HepG2 (cell line): ENCODE results near the gene FAH. TPM values are rescaled to one million over a fixed set of nuclear protein-coding genes. Genes with fewer than 3 reads are reported as not detected.

Experiments used
- BORCS8-MEF2B ChIP-seq: sonication (generic); formaldehyde crosslinking; IDR thresholded peaks from 2 replicates; pipeline ENCODE4 v1.8.0; 2022; ENCODE audit warnings: mild to moderate bottlenecking, missing genetic modification reagents
- ELF4 ChIP-seq: sonication (generic); formaldehyde crosslinking; IDR thresholded peaks from 2 replicates; pipeline ENCODE4 v1.5.0; 2020; ENCODE audit warnings: missing genetic modification reagents, mild to moderate bottlenecking, moderate library complexity, borderline replicate concordance
- HNF1B ChIP-seq: sonication (generic); formaldehyde crosslinking; IDR thresholded peaks from 2 replicates; pipeline ENCODE4 v1.5.1; 2020; ENCODE audit warnings: mild to moderate bottlenecking, moderate library complexity, missing genetic modification reagents
- HNRNPUL1 ChIP-seq: fragments of 200-400 bp; formaldehyde crosslinking; IDR thresholded peaks from 2 replicates; pipeline ENCODE4 v1.6.1; 2017; ENCODE audit warnings: low read depth, mild to moderate bottlenecking, low read length, moderate library complexity
- HOMEZ ChIP-seq: IDR thresholded peaks from 2 replicates; pipeline ENCODE4 v1.6.1; 2016; ENCODE audit warnings: low read depth
- KAT7 ChIP-seq: IDR thresholded peaks from 2 replicates; pipeline ENCODE4 v1.6.1; 2018; ENCODE audit warnings: borderline replicate concordance, missing compliant biosample characterization
- KDM3A ChIP-seq: IDR thresholded peaks from 2 replicates; pipeline ENCODE4 v1.6.1; 2018; ENCODE audit warnings: low read depth, missing compliant biosample characterization
- NFKB2 ChIP-seq: sonication (generic); formaldehyde crosslinking; IDR thresholded peaks from 2 replicates; pipeline ENCODE4 v1.4.0; 2020; ENCODE audit warnings: missing genetic modification reagents, borderline replicate concordance
- PPARG ChIP-seq: conservative IDR thresholded peaks from 2 replicates; pipeline ENCODE4 v1.6.1; 2016; ENCODE audit warnings: missing biosample characterization, missing genetic modification reagents
- SRSF4 ChIP-seq: fragments of 200-400 bp; formaldehyde crosslinking; IDR thresholded peaks from one replicate; pipeline ENCODE4 v1.6.1; 2018; ENCODE audit warnings: mild to moderate bottlenecking, low read depth, low read length, moderate library complexity; ENCODE audit not compliant: poor library complexity, severe bottlenecking
- ZNF460 ChIP-seq: sonication (generic); formaldehyde crosslinking; IDR thresholded peaks from 2 replicates; pipeline ENCODE4 v1.5.1; 2020; ENCODE audit warnings: missing genetic modification reagents, mild to moderate bottlenecking, borderline replicate concordance
- ZNF574 ChIP-seq: sonication (generic); formaldehyde crosslinking; IDR thresholded peaks from 2 replicates; pipeline ENCODE4 v1.4.0; 2020; ENCODE audit warnings: missing genetic modification reagents
- ZNF672 ChIP-seq: sonication (generic); formaldehyde crosslinking; IDR thresholded peaks from 2 replicates; pipeline ENCODE4 v1.8.1; 2022; ENCODE audit warnings: missing genetic modification reagents
- ZNF792 ChIP-seq: IDR thresholded peaks from 2 replicates; pipeline ENCODE4 v1.6.1; 2016
- polyA plus RNA-seq, 8 experiments: library from polyadenylated mRNA; depleted of rRNA in 3 of 8; stranded (reverse) in 7 of 8; unstranded in 1 of 8; fragments of >200 nt; fragmentation: Illumina TruSeq in 4 of 8; extraction: Trizol in 4 of 8; gene quantifications; 2 replicates each; pipeline versions ENCODE4 v1.2.1 to v1.2.3, GENCODE V29; 2011 to 2016; ENCODE audit warnings: low read depth in 4 of 8, missing spikeins in 1 of 8, mixed read lengths in 1 of 8; ENCODE audit not compliant: insufficient read depth in 1 of 8
- total RNA-seq, 5 experiments: library from RNA; depleted of rRNA; stranded (reverse); fragments of >200 nt; fragmentation: Illumina TruSeq; extraction: Trizol; gene quantifications; 2 replicates each; pipeline ENCODE4 v1.2.3, GENCODE V29; 2016; ENCODE audit warnings: low read depth in 1 of 5
- TF ChIP-seq, protein P1 (sequence below): sonication (generic); formaldehyde crosslinking; IDR thresholded peaks from 2 replicates; pipeline ENCODE4 v1.5.1; 2020; ENCODE audit warnings: mild to moderate bottlenecking, missing genetic modification reagents, moderate library complexity
- TF ChIP-seq, protein P2 (sequence below): sonication (generic); formaldehyde crosslinking; IDR thresholded peaks from 2 replicates; pipeline ENCODE4 v1.9.0; 2021; ENCODE audit warnings: missing genetic modification reagents, borderline replicate concordance
- TF ChIP-seq, protein P3 (sequence below): sonication (generic); formaldehyde crosslinking; IDR thresholded peaks from 2 replicates; pipeline ENCODE4 v1.4.0; 2020; ENCODE audit warnings: mild to moderate bottlenecking, missing genetic modification reagents

FAH gene
- total and polyA plus RNA-seq, 2 of the 13 experiments (the other 11 are each of a cell fraction or from before 2014, with no cell fraction given) = 36.6 to 75.0 TPM

- TF ChIP-seq, protein P1, sequence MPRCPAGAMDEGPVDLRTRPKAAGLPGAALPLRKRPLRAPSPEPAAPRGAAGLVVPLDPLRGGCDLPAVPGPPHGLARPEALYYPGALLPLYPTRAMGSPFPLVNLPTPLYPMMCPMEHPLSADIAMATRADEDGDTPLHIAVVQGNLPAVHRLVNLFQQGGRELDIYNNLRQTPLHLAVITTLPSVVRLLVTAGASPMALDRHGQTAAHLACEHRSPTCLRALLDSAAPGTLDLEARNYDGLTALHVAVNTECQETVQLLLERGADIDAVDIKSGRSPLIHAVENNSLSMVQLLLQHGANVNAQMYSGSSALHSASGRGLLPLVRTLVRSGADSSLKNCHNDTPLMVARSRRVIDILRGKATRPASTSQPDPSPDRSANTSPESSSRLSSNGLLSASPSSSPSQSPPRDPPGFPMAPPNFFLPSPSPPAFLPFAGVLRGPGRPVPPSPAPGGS (CRISPR knock-in tag) = no peak
- TF ChIP-seq HOMEZ (CRISPR knock-in tag) (no peak), ELF4 (CRISPR knock-in tag) (no peak), KAT7 (CRISPR knock-in tag) (no peak), HNF1B (CRISPR knock-in tag) (no peak), SRSF4 (no peak), HNRNPUL1 (no peak), NFKB2 (CRISPR knock-in tag) (no peak), PPARG (CRISPR knock-in tag) (peak; percentile 62; the same call in 1 of the 2 replicates), ZNF672 (CRISPR knock-in tag) (no peak), ZNF792 (no peak), BORCS8-MEF2B (CRISPR knock-in tag) (no peak), ZNF460 (CRISPR knock-in tag) (no peak), KDM3A (CRISPR knock-in tag) (0 out of 2 replicates have a peak, but pooled peaks have one; percentile 39), ZNF574 (CRISPR knock-in tag) (no peak)
- TF ChIP-seq, protein P2, sequence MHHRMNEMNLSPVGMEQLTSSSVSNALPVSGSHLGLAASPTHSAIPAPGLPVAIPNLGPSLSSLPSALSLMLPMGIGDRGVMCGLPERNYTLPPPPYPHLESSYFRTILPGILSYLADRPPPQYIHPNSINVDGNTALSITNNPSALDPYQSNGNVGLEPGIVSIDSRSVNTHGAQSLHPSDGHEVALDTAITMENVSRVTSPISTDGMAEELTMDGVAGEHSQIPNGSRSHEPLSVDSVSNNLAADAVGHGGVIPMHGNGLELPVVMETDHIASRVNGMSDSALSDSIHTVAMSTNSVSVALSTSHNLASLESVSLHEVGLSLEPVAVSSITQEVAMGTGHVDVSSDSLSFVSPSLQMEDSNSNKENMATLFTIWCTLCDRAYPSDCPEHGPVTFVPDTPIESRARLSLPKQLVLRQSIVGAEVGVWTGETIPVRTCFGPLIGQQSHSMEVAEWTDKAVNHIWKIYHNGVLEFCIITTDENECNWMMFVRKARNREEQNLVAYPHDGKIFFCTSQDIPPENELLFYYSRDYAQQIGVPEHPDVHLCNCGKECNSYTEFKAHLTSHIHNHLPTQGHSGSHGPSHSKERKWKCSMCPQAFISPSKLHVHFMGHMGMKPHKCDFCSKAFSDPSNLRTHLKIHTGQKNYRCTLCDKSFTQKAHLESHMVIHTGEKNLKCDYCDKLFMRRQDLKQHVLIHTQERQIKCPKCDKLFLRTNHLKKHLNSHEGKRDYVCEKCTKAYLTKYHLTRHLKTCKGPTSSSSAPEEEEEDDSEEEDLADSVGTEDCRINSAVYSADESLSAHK (CRISPR knock-in tag) = no peak
- TF ChIP-seq, protein P3, sequence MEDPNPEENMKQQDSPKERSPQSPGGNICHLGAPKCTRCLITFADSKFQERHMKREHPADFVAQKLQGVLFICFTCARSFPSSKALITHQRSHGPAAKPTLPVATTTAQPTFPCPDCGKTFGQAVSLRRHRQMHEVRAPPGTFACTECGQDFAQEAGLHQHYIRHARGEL (CRISPR knock-in tag) = peak; percentile 80; the same call in 1 of the 2 replicates
Measured at GRCh38 chr15:80173022-80173759, 20.4 kb downstream of the FAH start (continued).
